Muscle of leg (tissue), 11 donors: ENCODE measurements around the gene HEXB. TPM values are rescaled to one million over a fixed set of nuclear protein-coding genes. Genes with fewer than 3 reads are reported as not detected.

Experiments used
- DNase-seq: peaks from one replicate; pipeline ENCODE4 v3.0.0; 2013
- H3K27ac ChIP-seq: one replicate; pipeline ENCODE4 v1.5.1; 2013; ENCODE audit warnings: mild to moderate bottlenecking, low read length, control low read depth
- H3K27me3 ChIP-seq: one replicate; pipeline ENCODE4 v1.6.1; 2013; ENCODE audit warnings: low read length; ENCODE audit not compliant: control insufficient read depth, insufficient read depth
- H3K36me3 ChIP-seq: one replicate; pipeline ENCODE4 v1.6.1; 2013; ENCODE audit warnings: low read length; ENCODE audit not compliant: control insufficient read depth, insufficient read depth
- H3K4me1 ChIP-seq: one replicate; pipeline ENCODE4 v1.6.1; 2013; ENCODE audit warnings: low read length; ENCODE audit not compliant: control insufficient read depth, insufficient read depth
- H3K4me3 ChIP-seq: one replicate; pipeline ENCODE4 v1.5.1; 2013; ENCODE audit warnings: low read length, control low read depth
- H3K9me3 ChIP-seq: replicated peaks from 2 replicates; pipeline ENCODE4 v1.6.1; 2013; ENCODE audit warnings: low read depth, low read length; ENCODE audit not compliant: control insufficient read depth
- WGBS: methylation state at CpG from one replicate; pipeline ENCODE4 v1.1.5; 2013; ENCODE audit warnings: missing lambda C conversion rate; ENCODE audit not compliant: insufficient coverage; 5-methylcytosine and 5-hydroxymethylcytosine counted together
- polyA plus RNA-seq, 8 donors: library from polyadenylated mRNA; unstranded; fragments of 120-200 nt; gene quantifications; one replicate each; pipeline versions ENCODE4 v1.2.1 to v1.2.3, GENCODE V29; 2013; ENCODE audit warnings: inconsistent platforms in 1 of 8, low replicate concordance in 1 of 8; ENCODE audit not compliant: insufficient read length in 8 of 8, insufficient read depth in 1 of 8
- total RNA-seq: library from RNA; stranded (reverse); fragments of 120-200 nt; gene quantifications from one replicate; pipeline ENCODE4 v1.2.4, GENCODE V29; 2013

HEXB gene
- total and polyA plus RNA-seq, 9 donors: 25.6 to 54.4 (median 39.2) TPM

GRCh38 chr5:74655206-74655605 lies 29.8 kb upstream of the HEXB start:
- Histone ChIP-seq H3K4me3 (no peak overlapping the region), H3K36me3 (no peaks in the 10 kb centered on the region), H3K4me1 (no peaks in the 10 kb centered on the region), H3K9me3 (no peaks in the 10 kb centered on the region), H3K27ac (no peak overlapping the region), H3K27me3 (no peaks in the 10 kb centered on the region)
- WGBS: no CpG with 5 or more reads among the region's 6 CpGs
- DNase-seq: no peak

- H3K9me3 ChIP-seq: no peaks in the 10 kb centered on the region
- H3K36me3 ChIP-seq: no peaks in the 10 kb centered on the region
- no peaks in the 10 kb centered on the region for H3K27me3 ChIP-seq
- H3K4me1 ChIP-seq: no peaks in the 10 kb centered on the region
- no peak overlapping the region for H3K27ac ChIP-seq
- H3K4me3 ChIP-seq: no peak overlapping the region
- no peak for DNase-seq
These were observed 29.3 kb upstream of the HEXB start for GRCh38 chr5:74655716-74656115.

- DNase-seq: no peak
- Histone ChIP-seq H3K4me3 (no peak overlapping the region), H3K27me3 (no peaks in the 10 kb centered on the region), H3K9me3 (no peaks in the 10 kb centered on the region), H3K36me3 (no peaks in the 10 kb centered on the region), H3K4me1 (no peaks in the 10 kb centered on the region), H3K27ac (no peak overlapping the region)
- WGBS: 45% methylated on average over 1 of the region's 2 CpGs
These were observed 27.9 kb upstream of the HEXB start for GRCh38 chr5:74657165-74657564.

DNA sequence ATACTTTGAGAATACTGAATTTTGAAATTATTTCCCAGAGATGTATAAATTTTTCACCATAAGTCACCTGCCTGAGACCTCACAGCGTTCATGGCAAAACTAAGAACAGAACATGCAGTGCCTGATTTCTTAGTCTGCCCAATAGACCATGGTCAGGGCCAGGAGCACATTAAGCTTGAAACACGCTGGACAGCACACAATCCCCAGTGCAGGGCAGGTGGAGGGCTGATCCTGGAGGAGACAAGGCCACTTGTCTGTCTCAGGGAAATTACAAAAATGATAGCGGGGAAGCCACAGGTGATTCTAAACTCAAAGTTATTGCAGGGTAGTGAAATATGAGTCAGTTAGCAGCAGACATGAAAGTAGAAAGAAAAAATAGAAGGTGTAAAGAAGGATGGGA lies 25.9 kb upstream of the HEXB start:
- no peak for DNase-seq
- Histone ChIP-seq H3K27ac (no peak overlapping the region), H3K36me3 (no peaks in the 10 kb centered on the region), H3K9me3 (no peaks in the 10 kb centered on the region), H3K4me3 (no peak overlapping the region), H3K27me3 (no peaks in the 10 kb centered on the region), H3K4me1 (no peaks in the 10 kb centered on the region)
- 84% methylated on average over 3 of the region's 3 CpGs for WGBS

- H3K9me3 ChIP-seq: no peaks in the 10 kb centered on the region
- WGBS: no CpG with 5 or more reads among the region's 1 CpG
- no peaks in the 10 kb centered on the region for H3K27me3 ChIP-seq
- no peaks in the 10 kb centered on the region for H3K4me1 ChIP-seq
- DNase-seq: no peak
- H3K4me3 ChIP-seq: no peak overlapping the region
- H3K36me3 ChIP-seq: no peaks in the 10 kb centered on the region
- no peak overlapping the region for H3K27ac ChIP-seq
These were observed 24.9 kb upstream of the HEXB start for GRCh38 chr5:74660140-74660539.

DNA sequence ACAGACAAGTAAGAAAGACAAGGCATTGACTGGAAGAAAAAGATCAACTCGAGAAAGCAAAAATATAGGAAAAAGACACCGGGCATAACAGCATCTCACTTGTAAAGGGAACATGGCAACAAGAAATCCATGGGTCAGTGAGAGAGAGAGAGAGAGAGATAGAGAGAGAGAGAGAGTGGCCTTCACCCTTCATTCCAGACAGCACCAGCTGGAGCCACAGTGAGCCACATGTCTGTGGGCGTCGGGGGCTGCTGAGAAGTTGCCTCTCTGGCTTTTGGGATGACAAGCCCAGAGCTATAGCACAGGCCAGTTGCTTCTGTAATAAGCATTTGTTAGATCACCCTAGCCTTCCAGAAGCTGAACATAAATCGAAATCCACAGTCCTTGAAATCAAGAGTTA lies 24.2 kb upstream of the HEXB start:
- DNase-seq: no peak
- no peaks in the 10 kb centered on the region for H3K36me3 ChIP-seq
- H3K27me3 ChIP-seq: no peaks in the 10 kb centered on the region
- H3K4me1 ChIP-seq: no peaks in the 10 kb centered on the region
- 81% methylated on average over 4 of the region's 5 CpGs for WGBS
- no peaks in the 10 kb centered on the region for H3K9me3 ChIP-seq
- H3K27ac ChIP-seq: no peak overlapping the region
- no peak overlapping the region for H3K4me3 ChIP-seq

DNA sequence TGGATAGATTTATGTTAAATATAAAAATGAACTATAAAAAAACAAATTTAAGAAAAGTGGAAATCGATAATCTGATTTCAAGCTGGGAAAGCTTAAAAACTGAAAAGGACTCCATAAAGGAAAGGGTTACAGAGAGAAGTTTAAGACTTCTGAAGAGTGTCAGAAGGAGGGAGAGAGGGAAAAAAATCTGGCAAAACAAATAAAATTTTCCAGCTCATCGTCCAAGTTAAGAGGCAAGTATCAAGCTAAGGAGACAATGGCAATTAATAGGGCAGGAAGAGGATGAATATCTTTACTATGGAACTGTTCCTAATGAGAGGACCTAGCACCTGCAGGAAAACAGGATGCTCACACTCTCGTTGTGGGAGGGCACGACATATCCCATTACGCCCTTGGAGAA lies 20.5 kb upstream of the HEXB start:
- no CpG with 5 or more reads among the region's 5 CpGs for WGBS
- no peaks in the 10 kb centered on the region for H3K9me3 ChIP-seq
- H3K27ac ChIP-seq: no peak overlapping the region
- peaks cover 3% of the 10 kb centered on the region for H3K4me1 ChIP-seq
- H3K4me3 ChIP-seq: no peak overlapping the region
- DNase-seq: peak; percentile 77
- no peaks in the 10 kb centered on the region for H3K27me3 ChIP-seq
- H3K36me3 ChIP-seq: no peaks in the 10 kb centered on the region

DNA sequence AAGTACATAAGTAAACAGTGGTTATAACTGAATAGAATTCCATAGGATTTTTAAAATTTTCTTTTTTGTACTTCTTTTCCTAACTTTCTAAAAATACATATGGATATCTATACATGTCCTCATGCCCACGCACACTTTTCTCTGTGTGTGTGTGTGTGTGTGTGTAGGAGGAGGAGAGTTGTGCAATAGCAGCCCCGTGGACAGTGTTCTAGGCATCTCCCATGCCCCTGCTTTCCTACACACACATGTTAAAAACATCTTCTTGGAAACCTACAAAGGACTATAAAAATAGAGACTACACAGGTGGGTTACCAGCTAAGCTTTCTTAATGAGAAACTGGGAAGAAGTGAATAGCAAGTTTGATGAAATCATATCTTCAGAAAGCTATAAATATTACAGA lies 19.8 kb upstream of the HEXB start:
- DNase-seq: peak; percentile 50
- H3K27me3 ChIP-seq: no peaks in the 10 kb centered on the region
- WGBS: no CpG with 5 or more reads among the region's 2 CpGs
- H3K27ac ChIP-seq: no peak overlapping the region
- no peak overlapping the region for H3K4me3 ChIP-seq
- no peaks in the 10 kb centered on the region for H3K36me3 ChIP-seq
- H3K4me1 ChIP-seq: peaks cover 3% of the 10 kb centered on the region
- H3K9me3 ChIP-seq: no peaks in the 10 kb centered on the region

DNA sequence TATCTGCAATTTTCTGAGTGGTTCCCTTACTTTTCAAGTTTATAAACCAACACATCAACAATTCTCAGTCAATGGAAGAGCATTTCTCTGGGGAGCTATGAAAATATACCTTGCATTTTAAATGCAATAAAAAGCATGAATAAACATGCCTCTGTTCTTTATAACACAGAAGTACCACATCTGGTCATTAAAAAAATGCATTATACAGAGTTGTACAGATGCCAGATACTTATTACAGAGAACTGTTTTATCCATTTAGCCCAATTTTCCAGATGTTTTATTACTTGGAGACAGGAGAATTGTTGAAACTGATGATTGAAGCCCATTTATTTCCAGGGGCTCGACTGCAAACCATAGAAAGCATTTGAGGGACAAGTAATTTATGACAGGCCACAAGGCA lies 19.2 kb upstream of the HEXB start:
- WGBS: no CpG with 5 or more reads among the region's 1 CpG
- no peak overlapping the region for H3K4me3 ChIP-seq
- H3K27me3 ChIP-seq: no peaks in the 10 kb centered on the region
- no peaks in the 10 kb centered on the region for H3K36me3 ChIP-seq
- H3K27ac ChIP-seq: no peak overlapping the region
- peak; percentile 77 for DNase-seq
- peaks cover 3% of the 10 kb centered on the region for H3K4me1 ChIP-seq
- H3K9me3 ChIP-seq: no peaks in the 10 kb centered on the region

DNA sequence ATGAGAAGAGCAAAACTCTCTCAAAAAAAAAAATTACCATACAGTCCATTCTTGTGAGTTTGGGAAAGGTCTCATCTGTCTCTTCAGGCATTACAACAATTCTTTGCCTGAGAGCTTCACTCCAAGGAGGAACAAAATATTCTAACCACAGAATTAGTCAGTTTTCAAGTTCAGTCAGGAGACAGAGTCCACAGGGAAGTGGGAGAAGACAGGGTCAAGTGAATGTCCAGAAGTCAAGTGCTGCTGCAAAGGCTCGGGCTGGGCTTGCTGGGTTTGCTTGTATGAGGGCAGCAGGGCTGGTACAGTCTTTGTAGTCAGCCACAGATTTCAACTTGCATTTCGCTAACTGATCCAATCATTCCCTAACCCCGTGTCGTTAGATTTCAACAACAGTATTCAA lies 17.6 kb upstream of the HEXB start:
- WGBS: 89% methylated on average over 3 of the region's 4 CpGs
- DNase-seq: no peak
- no peak overlapping the region for H3K4me3 ChIP-seq
- no peaks in the 10 kb centered on the region for H3K36me3 ChIP-seq
- H3K27ac ChIP-seq: no peak overlapping the region
- H3K27me3 ChIP-seq: no peaks in the 10 kb centered on the region
- no peaks in the 10 kb centered on the region for H3K9me3 ChIP-seq
- H3K4me1 ChIP-seq: peaks cover 3% of the 10 kb centered on the region

- WGBS: no CpG with 5 or more reads among the region's 2 CpGs
- H3K36me3 ChIP-seq: no peaks in the 10 kb centered on the region
- H3K27me3 ChIP-seq: no peaks in the 10 kb centered on the region
- H3K9me3 ChIP-seq: no peaks in the 10 kb centered on the region
- H3K4me3 ChIP-seq: no peak overlapping the region
- H3K4me1 ChIP-seq: peaks cover 7% of the 10 kb centered on the region
- DNase-seq: no peak
- H3K27ac ChIP-seq: no peak overlapping the region
These were observed 15.2 kb upstream of the HEXB start for GRCh38 chr5:74669821-74670220.
